Measurements from ENCODE around the gene GOLIM4.
"Not testable (repeated sequence)": the region's sequence is repeated elsewhere in the genome, so short reads cannot be mapped to it uniquely, and the experiment has no call there.

The GOLIM4 gene

GRCh38 chr3:168095611-168096209 lies at the start of gene GOLIM4:
TSS of gene GOLIM4 (minus strand) at chr3:168095924. CDS start at chr3:168095285, 639 bp downstream.
- in situ Hi-C loops (cut with HindIII; ENCODE audit: low sequenced_read_pairs), result no loop called here

- in situ Hi-C loops (cut with HindIII; ENCODE audit: low sequenced_read_pairs), result no loop called here
Observed at GRCh38 chr3:168141405-168141998, 45.8 kb upstream of the GOLIM4 start.

GRCh38 chr3:168139947-168140346 lies 44.2 kb upstream of the GOLIM4 start:
- in situ Hi-C loops (cut with HindIII; ENCODE audit: low sequenced_read_pairs), result no loop called here

GRCh38 chr3:168138421-168138820 lies 42.7 kb upstream of the GOLIM4 start:
- in situ Hi-C loops (cut with HindIII; ENCODE audit: low sequenced_read_pairs), result no loop called here

GRCh38 chr3:168134931-168135330 lies 39.2 kb upstream of the GOLIM4 start:
- in situ Hi-C loops (cut with HindIII; ENCODE audit: low sequenced_read_pairs), result no loop called here

- in situ Hi-C loops (cut with HindIII; ENCODE audit: low sequenced_read_pairs), result not testable (repeated sequence)
Observed at GRCh38 chr3:168130250-168130649, 34.5 kb upstream of the GOLIM4 start.

- in situ Hi-C loops (cut with HindIII; ENCODE audit: low sequenced_read_pairs), result not testable (repeated sequence)
Observed at GRCh38 chr3:168128463-168128862, 32.7 kb upstream of the GOLIM4 start.

GRCh38 chr3:168127466-168127865 lies 31.7 kb upstream of the GOLIM4 start:
- in situ Hi-C loops (cut with HindIII; ENCODE audit: low sequenced_read_pairs), result no loop called here

- in situ Hi-C loops (cut with HindIII; ENCODE audit: low sequenced_read_pairs), result no loop called here
Observed at GRCh38 chr3:168124791-168125190, 29.1 kb upstream of the GOLIM4 start.

GRCh38 chr3:168124291-168124690 lies 28.6 kb upstream of the GOLIM4 start:
- in situ Hi-C loops (cut with HindIII; ENCODE audit: low sequenced_read_pairs), result no loop called here

- in situ Hi-C loops (cut with HindIII; ENCODE audit: low sequenced_read_pairs), result no loop called here
Observed at GRCh38 chr3:168123201-168124176, 27.8 kb upstream of the GOLIM4 start.

- in situ Hi-C loops (cut with HindIII; ENCODE audit: low sequenced_read_pairs), result no loop called here
Observed at GRCh38 chr3:168121184-168122017, 25.7 kb upstream of the GOLIM4 start.

GRCh38 chr3:168117853-168118313 lies 22.2 kb upstream of the GOLIM4 start:
- in situ Hi-C loops (cut with HindIII; ENCODE audit: low sequenced_read_pairs), result loop anchor here (5.0 kb wide), 1 partner anchor 76 kb away; no protein-coding TSS in a partner anchor

GRCh38 chr3:168117059-168117458 lies 21.3 kb upstream of the GOLIM4 start:
- in situ Hi-C loops (cut with HindIII; ENCODE audit: low sequenced_read_pairs), result loop anchor here (5.0 kb wide), 1 partner anchor 75 kb away; no protein-coding TSS in a partner anchor

- in situ Hi-C loops (cut with HindIII; ENCODE audit: low sequenced_read_pairs), result loop anchor here (5.0 kb wide), 1 partner anchor 74 kb away; no protein-coding TSS in a partner anchor
Observed at GRCh38 chr3:168116279-168116678, 20.6 kb upstream of the GOLIM4 start.

- in situ Hi-C loops (cut with HindIII; ENCODE audit: low sequenced_read_pairs), result no loop called here
Observed at GRCh38 chr3:168113848-168114247, 18.1 kb upstream of the GOLIM4 start.

- in situ Hi-C loops (cut with HindIII; ENCODE audit: low sequenced_read_pairs), result no loop called here
Observed at GRCh38 chr3:168112894-168113293, 17.2 kb upstream of the GOLIM4 start.

- in situ Hi-C loops (cut with HindIII; ENCODE audit: low sequenced_read_pairs), result no loop called here
Observed at GRCh38 chr3:168104361-168104760, 8.6 kb upstream of the GOLIM4 start.

- in situ Hi-C loops (cut with HindIII; ENCODE audit: low sequenced_read_pairs), result no loop called here
Observed at GRCh38 chr3:168102735-168103410, 7.1 kb upstream of the GOLIM4 start.
